HG02642 (cell line): ENCODE measurements around the gene TTC38.
A peak's percentile ranks its signal among the peaks of the same experiment; 100 is the strongest.
"Not testable (repeated sequence)": the region's sequence is repeated elsewhere in the genome, so short reads cannot be mapped to it uniquely, and the experiment has no call there.

Experiments
- ATAC-seq: cut with Tn5 transposase; IDR thresholded peaks from one replicate; pipeline ENCODE4 v1.9.1; 2021; ENCODE audit warnings: mild to moderate bottlenecking; ENCODE audit not compliant: unreplicated experiment, poor library complexity

TTC38 gene

DNA sequence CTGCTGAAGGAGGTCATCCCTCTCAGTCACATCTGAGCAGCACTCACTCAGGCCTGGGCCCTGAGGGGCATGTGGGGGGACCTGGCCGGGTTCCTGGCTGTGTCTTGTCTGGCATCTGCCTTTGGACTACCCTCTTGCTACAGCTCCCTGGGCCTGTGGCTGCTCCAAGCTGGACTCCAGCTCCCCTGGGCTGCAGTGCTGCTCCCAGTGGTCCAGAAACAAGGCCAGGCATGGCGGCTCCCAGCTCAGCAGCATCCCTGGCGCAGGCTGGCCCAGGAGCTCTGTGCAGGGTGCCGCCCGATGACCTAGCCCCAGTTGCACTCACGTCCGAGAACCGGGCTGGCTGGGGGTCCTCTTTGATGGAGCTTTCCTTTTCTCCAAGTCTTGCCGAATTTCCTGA is 23.0 kb upstream of the TTC38 start:
- ATAC-seq, result no peak

DNA sequence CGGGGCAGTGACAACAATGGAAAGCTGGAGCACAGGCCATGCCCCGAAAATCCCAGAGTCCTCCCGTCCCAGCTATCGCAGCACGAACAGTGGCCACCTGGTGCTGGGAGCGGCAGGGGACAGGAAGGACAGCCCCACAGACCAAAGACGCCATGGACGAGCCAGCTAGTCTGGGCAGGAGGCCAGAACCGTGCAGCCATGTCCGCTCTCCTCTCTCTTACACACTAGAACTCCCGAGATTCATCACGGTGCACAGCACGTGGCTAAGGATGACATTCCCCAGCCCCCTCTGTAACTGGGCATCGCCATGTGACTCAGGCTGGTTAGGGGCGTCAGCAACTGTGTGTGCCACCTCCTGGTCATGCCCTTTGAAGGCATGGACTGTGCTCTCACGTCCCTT is 22.3 kb upstream of the TTC38 start:
- ATAC-seq, result no peak

DNA sequence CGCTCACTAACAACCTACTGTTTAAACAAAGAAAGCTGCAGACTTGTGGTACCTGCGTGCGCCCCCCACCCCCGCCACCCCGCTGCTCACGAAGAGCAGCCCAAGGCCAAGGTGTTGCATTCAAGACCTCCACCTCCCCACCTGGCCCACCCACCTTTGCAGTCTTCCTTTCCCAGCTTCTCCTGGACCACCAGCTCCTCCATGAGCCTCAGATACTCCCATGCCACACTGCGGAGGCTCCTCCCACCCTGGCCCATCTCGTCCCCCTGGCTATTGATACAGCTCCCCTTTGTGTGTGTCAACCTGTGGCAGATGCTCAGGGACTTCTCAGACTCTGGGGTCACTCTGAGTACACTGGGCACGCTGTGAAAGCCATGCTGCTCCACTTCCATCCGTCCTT is 21.6 kb upstream of the TTC38 start:
- ATAC-seq, result no peak

DNA sequence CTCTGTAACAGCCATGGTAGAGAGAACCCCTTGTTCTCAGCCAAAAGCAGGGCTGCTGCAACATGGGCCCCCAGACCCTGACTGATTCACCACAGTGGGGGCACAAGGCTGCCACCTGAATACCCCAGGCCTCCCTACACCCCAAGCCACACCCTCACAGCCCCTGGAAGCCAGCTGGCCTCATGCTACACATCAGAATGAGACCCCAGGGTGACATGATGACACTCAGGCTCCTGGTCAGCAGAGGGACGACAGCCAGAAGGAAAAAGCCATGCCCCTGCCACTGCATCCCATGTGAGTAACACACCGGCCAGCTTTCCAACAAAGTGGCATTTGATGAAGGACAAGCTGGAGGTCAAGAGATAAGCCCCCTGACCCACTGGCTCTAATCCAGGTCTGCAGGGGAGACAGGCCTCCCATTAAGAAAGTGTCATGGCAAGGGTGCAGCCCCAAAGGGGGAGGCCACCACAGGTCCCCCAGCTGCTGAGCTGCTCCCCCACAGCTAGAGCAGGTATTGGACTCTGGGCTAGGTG is 20.3 kb upstream of the TTC38 start:
- ATAC-seq, result no peak

DNA sequence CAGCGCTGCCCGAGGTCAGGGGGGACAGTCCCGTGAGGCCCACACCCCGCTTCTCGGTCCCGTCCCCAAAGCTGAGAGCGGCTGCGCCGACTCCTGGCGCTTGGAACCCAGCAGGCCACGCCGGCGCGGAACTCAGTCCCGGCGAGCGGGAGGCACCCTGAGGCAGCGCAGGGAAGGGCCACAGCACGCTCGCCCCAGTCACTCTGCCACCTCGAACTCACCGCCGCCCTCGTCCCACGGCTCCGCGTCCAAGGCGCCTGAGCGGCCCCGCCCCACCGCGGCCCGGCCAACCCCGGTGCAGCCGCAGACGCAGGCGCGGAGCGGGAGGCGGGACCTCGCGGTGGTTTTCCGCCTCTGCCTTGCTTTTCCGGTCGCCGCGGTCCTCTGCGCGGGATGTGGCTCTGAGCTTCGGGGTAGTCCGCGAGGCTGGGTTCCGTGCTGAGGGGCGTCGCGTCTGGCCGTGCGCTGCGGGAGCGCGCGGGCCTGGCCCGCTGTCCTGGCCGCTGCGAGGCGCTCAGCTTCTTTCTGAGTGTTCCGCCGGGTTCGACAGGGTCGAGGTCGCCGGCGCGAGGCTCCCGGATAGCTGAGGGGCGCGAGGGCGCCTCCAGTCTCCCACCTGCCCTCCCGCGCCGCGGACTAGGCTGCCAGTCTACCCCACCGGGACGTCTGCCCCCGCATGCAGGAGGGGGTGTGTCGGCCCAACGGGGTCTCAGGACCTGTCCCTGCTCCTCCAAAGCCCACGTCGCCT is 17.6 kb upstream of the TTC38 start, which contains the start of gene CDPF1:
Gene CDPF1, minus strand, starts transcription at position 259 of the 748 bp plus-strand sequence. CDS start 2,009 bp downstream, outside the sequence.
- peak; percentile 85 for ATAC-seq

DNA sequence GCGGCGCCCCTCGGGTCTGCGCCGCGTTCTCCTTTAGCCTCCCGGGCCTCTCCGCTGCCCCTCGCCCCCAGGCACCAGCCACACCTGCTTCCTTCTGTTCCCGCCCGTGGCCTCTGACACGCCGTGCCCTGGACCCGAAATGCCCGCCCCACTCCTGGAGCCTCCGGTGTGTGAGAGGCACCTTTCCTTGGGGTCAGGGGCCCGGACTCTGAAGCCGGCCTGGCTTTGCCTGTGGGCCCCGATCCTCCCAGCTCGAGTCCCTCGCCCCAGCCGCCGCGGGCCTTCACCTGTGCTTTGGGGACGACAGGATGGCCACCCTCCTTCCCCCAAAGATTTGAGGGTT is 17.1 kb upstream of the TTC38 start:
- ATAC-seq, result no peak

DNA sequence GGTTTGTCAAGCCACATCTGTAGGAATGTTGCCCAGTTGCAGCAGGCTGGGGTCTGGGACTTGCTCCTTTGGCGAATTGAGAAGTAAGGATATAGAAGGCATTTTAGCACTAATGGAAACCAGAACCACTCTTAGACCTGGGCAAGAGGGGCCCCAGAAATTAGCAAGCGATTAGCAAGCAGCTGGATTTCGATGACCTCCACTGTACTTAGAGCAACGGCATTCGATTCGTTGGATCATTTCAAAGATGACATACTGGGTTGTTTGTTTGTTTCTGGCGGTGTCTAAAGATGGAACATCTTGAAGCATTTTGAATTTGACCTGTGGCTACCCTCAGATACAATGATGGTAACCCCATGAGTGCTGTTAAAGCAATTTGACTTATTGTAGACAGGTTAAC is 16.5 kb upstream of the TTC38 start:
- ATAC-seq, result no peak

DNA sequence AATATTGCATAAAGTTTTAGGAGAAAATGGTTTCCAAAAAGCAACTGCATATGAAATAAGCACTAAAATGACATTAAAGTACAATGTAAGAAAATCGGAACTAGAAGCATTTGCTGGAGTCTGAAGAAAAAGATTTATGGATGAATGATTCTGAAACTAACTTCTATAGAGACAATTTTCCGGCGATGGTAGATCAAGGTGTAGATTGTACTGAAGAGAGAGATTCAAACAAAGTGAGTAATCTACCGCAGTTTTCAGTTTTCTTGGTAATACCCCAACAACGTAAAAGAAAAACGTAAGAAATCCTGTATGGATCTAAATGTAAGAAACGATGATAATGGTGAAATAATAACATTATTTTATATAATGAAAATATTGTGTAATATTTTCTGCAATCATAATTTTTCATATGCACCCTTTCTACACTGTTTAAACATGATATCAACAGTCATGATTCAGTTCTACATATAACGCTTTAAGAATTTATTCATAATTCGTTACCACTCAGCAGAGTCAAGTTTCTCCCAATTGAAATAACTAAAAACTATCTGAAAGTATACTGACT is 15.9 kb upstream of the TTC38 start:
- no peak for ATAC-seq

DNA sequence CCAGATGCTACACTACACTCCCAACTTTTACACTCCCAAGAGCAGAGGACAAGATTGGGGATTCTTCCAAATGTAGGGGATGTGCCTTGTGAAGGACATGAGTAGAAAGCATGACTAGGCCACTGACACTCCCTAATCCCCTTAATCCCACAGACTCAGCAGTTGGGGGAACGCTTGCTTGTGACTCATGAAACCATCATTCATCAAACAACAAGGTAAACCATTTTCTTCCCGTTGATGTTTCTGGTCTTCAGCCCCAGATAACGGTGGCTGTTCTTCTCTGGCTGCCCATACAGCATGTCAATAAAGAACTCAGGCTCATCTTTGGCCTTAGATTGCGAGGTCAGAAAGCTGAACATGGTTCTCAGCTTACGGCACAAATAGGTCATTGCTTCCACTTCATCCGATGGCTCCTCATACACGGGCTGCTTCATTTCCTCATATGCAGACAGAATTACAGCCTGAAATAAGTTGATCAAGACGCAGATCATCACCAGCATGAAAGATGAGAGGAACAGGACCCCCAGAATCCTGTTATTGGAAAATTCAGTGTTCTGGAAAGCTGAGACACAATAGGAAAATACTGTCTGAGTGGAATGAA is 11.3 kb upstream of the TTC38 start:
- no peak for ATAC-seq

DNA sequence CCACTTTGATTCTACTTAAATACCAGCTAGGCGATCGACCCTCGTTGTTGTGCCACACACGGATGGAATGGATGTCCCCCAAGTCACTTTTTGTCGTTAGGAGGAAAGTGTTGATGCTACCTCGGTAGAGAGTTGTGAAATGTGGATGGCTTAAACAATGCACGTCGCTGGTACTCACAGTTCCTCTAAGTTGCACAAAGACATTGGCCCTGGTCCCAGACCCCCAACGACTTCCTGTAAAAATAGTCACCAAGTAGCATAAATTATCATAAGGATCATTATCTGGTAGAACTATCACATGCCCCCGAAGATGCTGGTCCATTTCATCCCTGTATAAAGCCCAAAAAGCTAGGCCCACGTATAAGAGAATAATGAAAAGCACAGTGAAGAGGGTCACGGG is 8.4 kb upstream of the TTC38 start:
- ATAC-seq, result no peak

DNA sequence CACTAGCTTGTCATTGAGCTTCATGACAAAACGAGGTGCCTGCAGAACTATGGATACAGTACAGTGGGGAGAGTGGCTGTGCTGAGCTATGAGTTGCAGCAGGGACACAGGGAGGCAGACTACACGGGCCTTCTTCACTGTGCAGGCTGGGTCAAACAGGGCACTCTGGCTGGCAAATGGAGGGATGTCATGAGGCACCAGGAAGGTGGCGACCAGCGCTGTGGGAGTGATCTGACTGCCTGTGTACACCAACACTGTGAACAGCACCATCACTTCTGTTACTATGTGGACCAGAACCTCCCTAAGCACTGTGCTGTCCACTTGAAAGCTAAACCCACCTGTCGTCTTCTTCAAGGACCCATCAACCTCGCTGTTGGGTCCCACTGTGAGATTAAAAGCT is 7.8 kb upstream of the TTC38 start:
- ATAC-seq, result no peak

DNA sequence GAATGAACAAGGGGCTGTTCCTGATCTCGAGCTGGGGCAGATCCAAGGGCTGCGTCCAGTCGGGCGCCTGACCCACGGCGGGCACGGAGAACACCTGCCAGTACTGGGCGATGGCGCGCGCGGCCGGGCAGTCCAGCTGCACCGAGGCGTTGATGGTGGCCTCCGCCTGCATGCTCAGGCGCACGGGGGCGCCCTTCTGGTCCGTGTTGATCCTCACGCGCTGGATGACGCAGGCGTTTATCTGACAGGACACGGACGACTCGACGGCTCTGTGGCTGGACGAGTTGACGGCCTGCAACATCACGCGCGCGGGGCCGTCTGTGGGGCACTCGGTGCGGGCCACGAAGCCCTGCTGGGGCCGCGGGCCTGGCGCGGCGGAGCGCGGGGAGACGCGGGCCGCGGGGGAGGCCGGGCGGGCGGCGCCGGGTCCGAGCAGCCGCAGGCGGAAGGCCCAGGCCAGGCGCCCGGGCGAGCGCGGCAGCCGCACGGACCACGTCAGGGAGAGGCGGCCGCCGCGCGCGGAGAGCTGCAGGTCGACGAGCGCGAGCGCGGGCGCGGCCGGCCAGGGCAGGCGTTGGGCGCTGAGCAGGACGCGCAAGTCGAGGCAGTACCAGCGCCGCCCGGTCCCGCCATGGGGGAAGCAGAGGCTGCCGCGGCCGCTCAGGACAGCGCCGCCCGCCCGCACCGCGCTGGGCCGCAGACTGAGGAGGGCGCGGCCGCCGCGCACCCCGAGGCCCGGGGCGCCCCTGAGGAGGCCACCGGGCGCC is 5.2 kb upstream of the TTC38 start:
- no peak for ATAC-seq

DNA sequence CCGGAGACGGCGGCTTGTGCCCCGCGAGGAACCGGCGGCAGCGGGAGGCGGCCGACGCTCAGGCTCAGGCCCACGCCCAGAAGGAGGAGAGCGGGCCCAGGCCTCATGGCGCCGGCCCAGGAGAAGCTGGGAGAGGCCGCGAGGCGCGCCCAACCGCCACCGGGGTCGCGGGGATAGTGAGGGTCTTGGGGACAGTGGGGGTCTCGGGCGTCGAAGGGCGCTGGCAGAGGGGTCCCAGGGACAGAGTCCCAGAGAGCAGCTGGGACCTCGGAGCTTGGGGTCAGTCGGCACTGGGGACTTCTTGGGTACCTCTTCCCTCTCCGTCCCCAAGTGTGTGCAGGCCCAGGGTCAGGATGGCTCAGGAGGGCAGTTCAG is 4.6 kb upstream of the TTC38 start, which contains the start of gene PKDREJ:
Gene PKDREJ, minus strand, starts transcription at position 128 of the 375 bp plus-strand sequence. Its CDS starts 21 bp downstream, at position 107.
- no peak for ATAC-seq

DNA sequence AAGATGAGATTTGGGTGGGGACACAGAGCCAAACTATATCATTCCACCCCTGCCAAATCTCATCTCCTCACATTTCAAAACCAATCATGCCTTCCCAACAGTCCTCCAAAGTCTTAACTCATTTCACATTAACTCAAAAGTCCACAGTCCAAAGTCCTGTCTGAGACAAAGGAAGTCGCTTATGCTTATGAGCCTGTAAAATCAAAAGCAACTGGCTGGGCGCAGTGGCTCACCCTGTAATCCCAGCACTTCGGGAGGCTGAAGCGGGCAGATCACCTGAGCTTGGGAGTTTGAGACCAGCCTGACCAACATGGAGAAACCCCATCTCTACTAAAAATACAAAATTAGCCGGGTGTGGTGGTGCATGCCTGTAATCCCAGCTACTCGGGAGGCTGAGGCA is 3.3 kb upstream of the TTC38 start:
- ATAC-seq, result not testable (repeated sequence)

DNA sequence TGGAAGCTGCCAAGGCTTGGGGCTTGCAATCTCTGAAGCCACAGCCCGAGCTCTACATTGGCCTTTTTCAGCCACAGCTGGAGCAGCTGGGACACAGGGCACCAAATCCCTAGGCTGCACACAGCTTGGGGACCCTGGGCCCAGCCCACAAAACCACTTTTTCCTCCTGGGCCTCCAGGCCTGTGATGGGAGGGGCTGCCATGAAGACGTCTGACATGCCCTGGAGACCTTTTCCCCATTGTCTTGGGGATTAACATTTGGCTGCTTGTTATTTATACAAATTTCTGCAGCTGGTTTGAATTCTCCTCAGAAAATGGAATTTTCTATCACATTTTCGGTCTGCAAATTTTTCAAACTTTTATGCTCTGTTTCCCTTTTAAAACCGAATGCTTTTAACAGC is 2.2 kb upstream of the TTC38 start:
- ATAC-seq, result not testable (repeated sequence)

DNA sequence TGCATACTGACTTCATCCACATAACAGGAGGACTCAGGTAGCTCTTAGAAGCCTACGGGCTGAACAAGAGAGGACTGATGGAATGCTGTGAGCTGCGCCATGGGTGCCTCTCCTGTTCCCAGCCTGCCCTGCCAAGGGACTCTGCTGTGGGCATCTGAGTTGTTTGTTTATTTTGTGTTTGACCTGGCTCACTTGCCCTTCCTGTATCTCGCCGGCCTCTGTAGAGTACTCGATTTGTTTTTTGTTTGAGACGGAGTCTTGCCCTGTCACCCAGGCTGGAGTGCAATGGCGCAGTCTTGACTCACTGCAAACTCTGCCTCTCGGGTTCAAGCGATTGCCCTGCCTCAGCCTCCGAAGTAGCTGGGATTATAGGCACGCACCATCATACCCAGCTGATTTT is 1.8 kb downstream of the TTC38 start:
- ATAC-seq, result no peak

DNA sequence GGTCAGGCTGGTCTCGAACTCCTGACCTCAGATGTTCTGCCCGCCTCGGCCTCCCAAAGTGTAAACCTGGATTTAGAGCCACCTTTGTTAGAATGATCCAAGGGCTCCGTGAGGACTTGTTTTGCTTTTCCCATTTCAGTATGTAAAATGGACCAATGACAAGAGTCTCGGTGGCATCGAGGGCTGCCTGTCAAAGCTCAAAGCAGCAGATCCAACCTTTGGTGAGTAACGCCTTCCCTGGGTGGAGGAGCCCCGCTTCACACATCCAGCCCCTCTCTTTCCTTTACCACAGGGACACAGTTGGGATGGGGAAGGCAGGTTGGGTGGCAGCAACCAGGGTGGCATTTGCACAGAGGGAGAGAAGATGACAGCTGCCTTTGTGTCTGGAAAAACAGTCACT is 4.4 kb downstream of the TTC38 start:
- ATAC-seq, result no peak

DNA sequence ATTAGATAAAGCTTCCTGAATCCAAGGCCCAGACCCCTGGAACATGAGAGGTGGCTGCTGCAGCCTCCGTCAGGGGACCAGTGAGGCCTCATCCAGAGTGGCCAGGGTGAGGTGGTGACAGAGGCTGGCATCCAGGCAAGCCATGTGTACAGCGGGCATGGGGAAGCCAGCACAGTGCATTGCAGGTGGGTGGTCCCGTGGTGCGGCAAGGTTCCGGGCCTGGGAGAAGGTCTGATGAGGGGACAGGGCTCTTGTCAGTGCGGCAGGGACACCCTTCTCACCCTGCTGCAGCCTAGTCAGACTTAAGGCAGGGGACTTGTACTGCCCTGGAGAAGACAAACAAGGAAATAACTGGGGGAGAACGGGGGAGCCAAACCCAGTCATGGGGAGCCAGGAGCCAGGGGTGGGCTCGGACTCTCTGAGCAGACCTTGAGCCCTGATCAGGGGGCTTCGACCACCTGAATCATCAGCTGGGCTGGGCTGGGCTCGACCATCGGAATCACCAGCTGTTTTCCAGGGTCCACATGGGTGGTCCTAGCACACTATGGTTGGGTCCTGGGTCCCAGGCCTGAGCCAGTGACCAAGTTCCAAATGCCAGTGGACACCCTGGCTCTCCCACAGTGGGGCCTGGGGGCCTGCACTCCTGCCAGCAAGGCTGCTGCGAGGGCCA is 5.1 kb downstream of the TTC38 start:
- ATAC-seq, result no peak

DNA sequence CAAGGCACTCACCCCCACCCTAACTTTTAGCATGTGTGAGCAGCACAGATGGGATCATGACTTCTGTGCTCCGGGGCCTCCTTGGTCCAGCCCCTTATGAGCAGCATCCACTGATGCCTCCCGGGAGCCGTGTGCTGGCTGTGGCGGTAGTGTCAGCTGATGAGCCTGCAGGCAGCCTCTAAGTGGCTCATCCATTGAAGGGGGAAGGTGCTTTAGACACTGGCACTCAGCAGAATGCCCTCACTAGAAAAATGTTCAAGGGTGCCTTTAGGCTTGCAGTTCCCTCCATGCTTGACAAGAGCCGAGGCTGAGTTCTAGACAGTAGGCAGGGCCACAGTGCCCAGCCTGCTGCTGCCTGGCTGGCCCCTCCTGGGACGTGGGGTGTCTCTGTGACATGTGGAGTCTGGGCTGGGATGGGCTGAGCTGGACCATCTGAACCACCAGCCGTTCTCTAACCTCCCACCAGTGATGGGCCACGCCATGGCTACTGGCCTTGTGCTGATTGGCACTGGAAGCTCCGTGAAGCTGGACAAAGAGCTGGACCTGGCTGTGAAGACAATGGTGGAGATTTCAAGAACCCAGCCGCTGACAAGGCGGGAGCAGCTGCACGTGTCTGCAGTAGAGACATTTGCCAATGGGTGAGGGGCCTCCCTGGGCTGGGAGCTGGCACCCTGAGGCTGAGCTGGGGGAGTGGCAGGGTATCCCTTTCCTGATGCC is 5.8 kb downstream of the TTC38 start:
- ATAC-seq, result no peak

DNA sequence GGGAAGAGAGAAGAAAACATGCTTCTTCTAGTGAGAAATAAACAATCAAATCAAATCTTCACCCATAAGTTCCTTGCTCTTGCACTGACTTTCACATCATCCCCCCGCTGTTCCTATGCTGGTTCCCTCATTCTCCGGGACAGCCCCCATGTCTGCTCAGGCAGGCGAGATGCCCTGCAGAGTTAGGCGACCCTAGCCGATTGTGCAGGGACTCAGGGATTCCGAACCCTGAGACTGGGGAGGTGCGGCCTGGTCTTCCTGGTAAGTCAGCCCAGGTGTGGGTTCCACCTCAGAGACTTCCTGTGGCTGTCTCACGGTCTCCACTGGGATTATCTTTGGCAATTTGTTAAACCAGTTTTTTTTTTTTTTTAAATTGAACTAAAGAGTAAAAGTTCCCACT is 6.6 kb downstream of the TTC38 start:
- no peak for ATAC-seq
